H1 (cell line): ENCODE data around the gene CHPF. TPM values are rescaled to one million over a fixed set of nuclear protein-coding genes. Genes with fewer than 3 reads are reported as not detected.

Experiments used
- CTCF ChIA-PET: fragments of 300-600 bp; sonication (Branson Sonifier 250); formaldehyde crosslinking; loops from one replicate; lab custom pipeline; 2021; ENCODE audit not compliant: partially characterized antibody; lab: Charles Lee
- POLR2A ChIA-PET: fragments of 300-600 bp; sonication (Branson Sonifier 250); formaldehyde crosslinking; loops from one replicate; lab custom pipeline; 2021; ENCODE audit warnings: inconsistent platforms; ENCODE audit not compliant: partially characterized antibody; lab: Charles Lee
- DNase-seq, 2 experiments: peaks; one replicate each; pipeline versions ENCODE4 v3.0.0 to v3.0.0-alpha.2; 2010 to 2022; ENCODE audit warnings: low spot score in 2 of 2, low read depth in 1 of 2, mixed read lengths in 1 of 2
- FAIRE-seq: peaks from 2 replicates; lab custom pipeline; 2011; peaks lifted over from hg19 to GRCh38; lab: Jason Lieb, UNC
- H2AFZ ChIP-seq: 2 replicates; pipeline ENCODE4 v1.8.1; 2012; ENCODE audit warnings: low read length, inconsistent platforms
- H2AK5ac ChIP-seq: 2 replicates; pipeline ENCODE4 v1.6.1; 2013; ENCODE audit warnings: low read depth, low read length
- H2BK120ac ChIP-seq: replicated peaks from 2 replicates; pipeline ENCODE3; 2013; ENCODE audit warnings: low read depth, low read length, inconsistent platforms
- H2BK12ac ChIP-seq: 2 replicates; pipeline ENCODE4 v1.6.1; 2013; ENCODE audit warnings: low read depth, low read length
- H2BK15ac ChIP-seq: 2 replicates; pipeline ENCODE4 v1.6.1; 2013; ENCODE audit warnings: low read length
- H2BK20ac ChIP-seq: 2 replicates; pipeline ENCODE4 v1.6.1; 2013; ENCODE audit warnings: low read length
- H2BK5ac ChIP-seq: 2 replicates; pipeline ENCODE4 v1.6.1; 2013; ENCODE audit warnings: low read depth, low read length
- H3K14ac ChIP-seq: 2 replicates; pipeline ENCODE4 v1.6.1; 2013; ENCODE audit warnings: inconsistent platforms; ENCODE audit not compliant: insufficient read length
- H3K18ac ChIP-seq: 2 replicates; pipeline ENCODE4 v1.6.1; 2013; ENCODE audit warnings: low read length; ENCODE audit errors: extremely low read depth
- H3K23ac ChIP-seq: 2 replicates; pipeline ENCODE4 v1.6.1; 2013; ENCODE audit warnings: inconsistent platforms; ENCODE audit not compliant: insufficient read length
- H3K23me2 ChIP-seq: 2 replicates; pipeline ENCODE4 v1.6.1; 2013; ENCODE audit warnings: low read depth, low read length
- H3K27ac ChIP-seq: 2 replicates; pipeline ENCODE4 v1.6.1; 2011; ENCODE audit warnings: low read depth, low read length, inconsistent platforms
- H3K27me3 ChIP-seq, 4 experiments: replicated peaks in 1 of 4; 1 replicate in 1 of 4; 2 replicates in 3 of 4; pipeline versions ENCODE4 v1.6.1 to v1.8.1; 2011 to 2013; ENCODE audit warnings: low read length in 3 of 4, mild to moderate bottlenecking in 3 of 4, inconsistent platforms in 2 of 4, mixed read lengths in 2 of 4, moderate library complexity in 1 of 4; ENCODE audit not compliant: control insufficient read depth in 3 of 4, insufficient read depth in 3 of 4; ENCODE audit errors: extremely low read depth in 1 of 4
- H3K36me3 ChIP-seq, 4 experiments: 2 replicates each; pipeline versions ENCODE4 v1.6.1 to v1.8.1; 2011 to 2013; ENCODE audit warnings: mild to moderate bottlenecking in 4 of 4, low read length in 3 of 4, moderate library complexity in 2 of 4, control low read depth in 1 of 4, inconsistent platforms in 1 of 4; ENCODE audit not compliant: insufficient read depth in 4 of 4, control insufficient read depth in 2 of 4
- H3K4ac ChIP-seq: replicated peaks from 2 replicates; pipeline ENCODE3; 2013; ENCODE audit warnings: low read length, low read depth, mixed read lengths, inconsistent platforms; ENCODE audit not compliant: insufficient read length
- H3K4me1 ChIP-seq, 4 experiments: replicated peaks in 1 of 4; 1 replicate in 1 of 4; 2 replicates in 3 of 4; pipeline versions ENCODE4 v1.6.1 to v1.8.1; 2011 to 2013; ENCODE audit warnings: low read length in 3 of 4, inconsistent platforms in 2 of 4, mixed read lengths in 1 of 4; ENCODE audit not compliant: insufficient read depth in 4 of 4, control insufficient read depth in 3 of 4
- H3K4me2 ChIP-seq, 2 experiments: 2 replicates each; pipeline versions ENCODE4 v1.6.1 to v1.8.1; 2011 to 2013; ENCODE audit warnings: low read depth in 2 of 2, low read length in 2 of 2, control low read depth in 1 of 2, inconsistent platforms in 1 of 2, mild to moderate bottlenecking in 1 of 2; ENCODE audit not compliant: insufficient read depth in 1 of 2
- H3K4me3 ChIP-seq, 4 experiments: fragments of 200-600, 300-600 bp in 1 of 4; sonication (generic), shearing (Covaris generic), sonication (Bioruptor Twin) in 1 of 4; 2 replicates each; pipeline versions ENCODE4 v1.5.1 to v1.8.1; 2011 to 2016; ENCODE audit warnings: low read length in 4 of 4, low read depth in 3 of 4, control low read depth in 2 of 4, inconsistent platforms in 2 of 4, mild to moderate bottlenecking in 2 of 4, mixed read lengths in 1 of 4, moderate library complexity in 1 of 4; ENCODE audit not compliant: insufficient read depth in 2 of 4; ENCODE audit errors: extremely low read depth in 1 of 4
- H3K56ac ChIP-seq: replicated peaks from 2 replicates; pipeline ENCODE3; 2013; ENCODE audit warnings: low read depth, mild to moderate bottlenecking, mixed read lengths, low read length, inconsistent platforms; ENCODE audit not compliant: insufficient read length
- H3K79me1 ChIP-seq: 2 replicates; pipeline ENCODE4 v1.6.1; 2013; ENCODE audit warnings: low read depth, low read length, control low read depth
- H3K79me2 ChIP-seq, 2 experiments: 2 replicates each; pipeline versions ENCODE4 v1.6.1 to v1.8.1; 2012 to 2013; ENCODE audit warnings: low read length in 2 of 2, mild to moderate bottlenecking in 2 of 2, inconsistent platforms in 1 of 2; ENCODE audit not compliant: insufficient read depth in 2 of 2, control insufficient read depth in 1 of 2
- H3K9ac ChIP-seq, 4 experiments: replicated peaks in 1 of 4; 1 replicate in 1 of 4; 2 replicates in 3 of 4; pipeline versions ENCODE4 v1.6.1 to v1.8.1; 2011 to 2013; ENCODE audit warnings: low read depth in 3 of 4, low read length in 3 of 4, control low read depth in 2 of 4, mild to moderate bottlenecking in 2 of 4, moderate library complexity in 2 of 4, inconsistent platforms in 1 of 4; ENCODE audit errors: extremely low read depth in 1 of 4
- H3K9me3 ChIP-seq, 2 experiments: 2 replicates each; pipeline versions ENCODE4 v1.6.1 to v1.8.1; 2012 to 2013; ENCODE audit warnings: mild to moderate bottlenecking in 2 of 2, moderate library complexity in 2 of 2, control low read depth in 1 of 2, inconsistent platforms in 1 of 2, low read depth in 1 of 2, low read length in 1 of 2, mixed read lengths in 1 of 2; ENCODE audit not compliant: insufficient read depth in 2 of 2
- H4K20me1 ChIP-seq, 2 experiments: replicated peaks in 1 of 2; 2 replicates each; pipeline versions ENCODE3 to v1.8.1; 2011 to 2013; ENCODE audit warnings: inconsistent platforms in 2 of 2, low read length in 2 of 2, mild to moderate bottlenecking in 1 of 2; ENCODE audit not compliant: insufficient read depth in 2 of 2, control insufficient read depth in 1 of 2
- H4K5ac ChIP-seq: 2 replicates; pipeline ENCODE4 v1.6.1; 2013; ENCODE audit warnings: low read length, low read depth, mixed read lengths, inconsistent platforms; ENCODE audit not compliant: insufficient read length
- H4K8ac ChIP-seq: 2 replicates; pipeline ENCODE4 v1.8.0; 2013; ENCODE audit warnings: mild to moderate bottlenecking, moderate library complexity, low read length, inconsistent platforms; ENCODE audit not compliant: insufficient read depth; ENCODE audit errors: extremely low read depth
- H4K91ac ChIP-seq: replicated peaks from 2 replicates; pipeline ENCODE3; 2013; ENCODE audit warnings: low read length, mixed read lengths, inconsistent platforms; ENCODE audit not compliant: insufficient read length
- CREB1 ChIP-seq: IDR thresholded peaks from 2 replicates; pipeline ENCODE4 v1.6.1; 2012; ENCODE audit warnings: inconsistent platforms
- GABPA ChIP-seq: IDR thresholded peaks from 2 replicates; pipeline ENCODE4 v1.6.1; 2011; ENCODE audit warnings: mild to moderate bottlenecking, low read length, moderate library complexity, borderline replicate concordance; ENCODE audit not compliant: insufficient read depth
- HDAC2 ChIP-seq, 2 experiments: fragments of 300-600 bp in 1 of 2; sonication (generic) in 1 of 2; IDR thresholded peaks; 2 replicates each; pipeline ENCODE4 v1.6.1; 2011 to 2012; ENCODE audit warnings: low read depth in 2 of 2, low read length in 2 of 2, mild to moderate bottlenecking in 2 of 2, moderate library complexity in 2 of 2, borderline replicate concordance in 1 of 2, inconsistent platforms in 1 of 2
- RBBP5 ChIP-seq: IDR thresholded peaks from 2 replicates; pipeline ENCODE4 v1.7.1; 2012; ENCODE audit warnings: low read depth, mild to moderate bottlenecking, inconsistent platforms, low read length, moderate library complexity, borderline replicate concordance
- RNF2 ChIP-seq: fragments of 200-900, 300-1000 bp; sonication (generic); IDR thresholded peaks from 2 replicates; pipeline ENCODE4 v1.7.1; 2016; ENCODE audit warnings: borderline replicate concordance, low read depth, mild to moderate bottlenecking, antibody characterized with exemption, low read length; ENCODE audit not compliant: poor library complexity, severe bottlenecking; ENCODE audit errors: missing control alignments
- SAP30 ChIP-seq: fragments of 300-600 bp; sonication (generic); IDR thresholded peaks from 2 replicates; pipeline ENCODE4 v1.7.1; 2012; ENCODE audit warnings: low read length, moderate library complexity, mild to moderate bottlenecking, inconsistent platforms; ENCODE audit not compliant: insufficient read depth, insufficient replicate concordance
- SIX5 ChIP-seq: IDR thresholded peaks from 2 replicates; pipeline ENCODE4 v1.6.1; 2011; ENCODE audit warnings: mild to moderate bottlenecking, low read depth, low read length
- TBP ChIP-seq: IDR thresholded peaks from 2 replicates; pipeline ENCODE4 v1.6.1; 2011; ENCODE audit warnings: low read depth, low read length, improper control_type of control experiment
- whole genome bisulfite sequencing, 2 experiments: shearing (Covaris generic) in 1 of 2; methylation state at CpG; one replicate each; pipeline versions ENCODE4 v1.1.6 to v1.1.7; 2013 to 2015; ENCODE audit warnings: low lambda C conversion rate in 2 of 2, mixed read lengths in 2 of 2, inconsistent platforms in 1 of 2, low coverage in 1 of 2, missing lambda C conversion rate in 1 of 2; ENCODE audit not compliant: insufficient replicate concordance in 2 of 2, insufficient coverage in 1 of 2, insufficient read length in 1 of 2; ENCODE audit errors: extremely low coverage in 1 of 2, missing lambda C conversion rate in 1 of 2; 5-methylcytosine and 5-hydroxymethylcytosine counted together
- polyA plus RNA-seq, 7 experiments: library from polyadenylated mRNA; depleted of rRNA in 3 of 7; stranded (reverse) in 5 of 7; unstranded in 2 of 7; fragments of >200 nt in 5 of 7; fragments of 200-250 nt in 2 of 7; gene quantifications; 1 replicate in 5 of 7; 2 replicates in 1 of 7; 4 replicates in 1 of 7; pipeline versions ENCODE4 v1.2.1 to v1.2.3, GENCODE V29; 2011 to 2013; ENCODE audit warnings: missing spikeins in 2 of 7, mixed read lengths in 2 of 7
- total RNA-seq: library from RNA; stranded (reverse); fragmentation: NEBNext Ultra II Directional; extraction: Animal tissue kit (Norgen Biotek cat#: 25700); gene quantifications from 2 replicates; pipeline ENCODE4 v1.2.1, GENCODE V29; 2021

Gene CHPF
- total and polyA plus RNA-seq, 2 of the 8 experiments (the other 6 are each of a cell fraction or from before 2014, with no cell fraction given), result 62.9 to 67.3 TPM

GRCh38 chr2:219536425-219536824 lies 7.2 kb downstream of the CHPF start:
- Histone ChIP-seq H4K91ac (no peak overlapping the region), H2BK5ac (no peak overlapping the region), H3K9me3 (no peaks in the 10 kb centered on the region), H2BK15ac (peak overlapping the region; percentile 1; the same call in 1 of the 2 replicates), H3K36me3 (peaks cover 4 to 22% (median 12%) of the 10 kb centered on the region in 4 experiments; a peak in 6 of 8 replicates), H3K9ac (no peak overlapping the region), H3K23me2 (peaks cover 3% of the 10 kb centered on the region; the same call in 1 of the 2 replicates), H3K14ac (no peak overlapping the region), H2BK120ac (no peak overlapping the region), H2BK12ac (0 out of 2 replicates have a peak overlapping the region, but pooled peaks have one; percentile 75), H2AK5ac (no peak overlapping the region), H3K18ac (0 out of 2 replicates have a peak overlapping the region, but pooled peaks have one; percentile 6), H2AFZ (no peak overlapping the region), H3K23ac (no peak overlapping the region), H3K27ac (no peak overlapping the region), H3K4me3 (no peak overlapping the region), H3K56ac (no peak overlapping the region), H4K5ac (no peak overlapping the region), H4K20me1 (peaks cover 4 to 7% of the 10 kb centered on the region in 2 experiments), H3K79me1 (no peaks in the 10 kb centered on the region; the same call in 1 of the 2 replicates), H3K27me3 (no peaks in the 10 kb centered on the region; a peak in 1 of 7 replicates), H4K8ac (no peak overlapping the region; the same call in 1 of the 2 replicates), H3K4ac (no peak overlapping the region), H2BK20ac (no peak overlapping the region), H3K4me2 (no peak overlapping the region), H3K79me2 (no peaks in the 10 kb centered on the region), H3K4me1 (peaks cover 0 to 19% (median 12%) of the 10 kb centered on the region in 4 experiments; a peak in 6 of 7 replicates)
- TF ChIP-seq RNF2 (no peak), GABPA (no peak), TBP (no peak), RBBP5 (no peak), CREB1 (no peak), HDAC2 (IDR thresholded peaks at IDR 0.05; ENCODE audit: borderline replicate concordance in 1 of 2, low read depth in 2 of 2, low read length in 2 of 2) (no peak), SIX5 (no peak), SAP30 (no peak)
- DNase-seq (no peak), FAIRE-seq (no peak)
- ChIA-PET CTCF (interaction anchor here (1.2 to 113.1 kb wide), 10 partner anchors 15 to 241 kb away, joined by 3 to 7248 read pairs (median 9); partner anchors contain the start of genes ASIC4, DES, GMPPA and SPEG), POLR2A (interaction anchor here (1.0 to 1.6 kb wide), 3 partner anchors 30 to 71 kb away, joined by 3 read pairs; no protein-coding TSS in a partner anchor)
- WGBS, 2 experiments, result 94% methylated on average over 8 of the region's 16 CpGs; no CpG with 5 or more reads in 1 of the 2 experiments
